HL-60/S4 treated with phorbol 12-myristate 13-acetate at 8.2 ng/mL for 4 days and 3 days (cell line): ENCODE data around the gene CERS5.

Source experiments
- in situ Hi-C: fragments of 300-500 bp; cut with MboI; formaldehyde crosslinking; loops from 2 replicates; pipeline ENCODE4 v1.15.0; 2022; ENCODE audit warnings: low sequenced_read_pairs

Gene CERS5, protein sequence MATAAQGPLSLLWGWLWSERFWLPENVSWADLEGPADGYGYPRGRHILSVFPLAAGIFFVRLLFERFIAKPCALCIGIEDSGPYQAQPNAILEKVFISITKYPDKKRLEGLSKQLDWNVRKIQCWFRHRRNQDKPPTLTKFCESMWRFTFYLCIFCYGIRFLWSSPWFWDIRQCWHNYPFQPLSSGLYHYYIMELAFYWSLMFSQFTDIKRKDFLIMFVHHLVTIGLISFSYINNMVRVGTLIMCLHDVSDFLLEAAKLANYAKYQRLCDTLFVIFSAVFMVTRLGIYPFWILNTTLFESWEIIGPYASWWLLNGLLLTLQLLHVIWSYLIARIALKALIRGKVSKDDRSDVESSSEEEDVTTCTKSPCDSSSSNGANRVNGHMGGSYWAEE

GRCh38 chr12:50167049-50167828, at the start of gene CERS5:
Gene CERS5 (minus strand): TSS chr12:50167369. CDS start chr12:50167297, 72 bp downstream.
- in situ Hi-C loops = no loop called here

GRCh38 chr12:50215033-50215432, 47.9 kb upstream of the CERS5 start:
- in situ Hi-C loops = no loop called here

- in situ Hi-C loops = no loop called here
These were observed 46.8 kb upstream of the CERS5 start for GRCh38 chr12:50214018-50214417.

- in situ Hi-C loops = no loop called here
These were observed 46.3 kb upstream of the CERS5 start for GRCh38 chr12:50213439-50213838.

- in situ Hi-C loops = no loop called here
These were observed 44.9 kb upstream of the CERS5 start for GRCh38 chr12:50212071-50212467.

DNA sequence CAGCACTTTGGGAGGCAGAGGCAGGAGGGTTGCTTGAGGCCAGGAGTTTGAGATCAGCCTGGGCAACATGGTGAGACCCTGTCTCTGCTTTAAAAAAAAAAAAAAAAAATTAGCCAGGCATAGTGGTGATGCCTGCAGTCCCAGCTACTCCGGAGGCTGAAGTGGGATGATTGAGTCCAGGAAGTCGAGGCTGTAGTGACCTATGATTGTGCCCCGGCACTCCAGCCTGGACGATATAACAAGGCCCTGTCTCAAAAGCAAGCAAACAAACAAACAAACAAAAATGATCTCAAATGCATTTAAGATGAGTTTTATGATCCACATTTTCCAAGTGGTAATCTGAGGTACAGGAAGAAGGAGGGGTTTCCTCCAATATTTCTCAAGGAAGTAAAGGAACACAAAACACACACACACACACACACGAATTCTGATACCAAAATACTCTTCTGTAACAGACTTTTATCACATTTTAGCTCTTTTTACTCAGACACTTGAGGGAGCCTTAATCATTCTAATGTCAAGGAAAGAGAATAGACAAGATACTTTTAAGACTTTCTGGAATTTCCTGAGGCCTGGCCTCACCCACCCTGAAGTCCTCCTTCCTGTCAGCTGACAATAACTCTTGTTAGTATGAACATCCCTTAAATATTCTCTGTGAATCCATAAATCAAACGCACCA, 44.4 kb upstream of the CERS5 start:
- in situ Hi-C loops = no loop called here

DNA sequence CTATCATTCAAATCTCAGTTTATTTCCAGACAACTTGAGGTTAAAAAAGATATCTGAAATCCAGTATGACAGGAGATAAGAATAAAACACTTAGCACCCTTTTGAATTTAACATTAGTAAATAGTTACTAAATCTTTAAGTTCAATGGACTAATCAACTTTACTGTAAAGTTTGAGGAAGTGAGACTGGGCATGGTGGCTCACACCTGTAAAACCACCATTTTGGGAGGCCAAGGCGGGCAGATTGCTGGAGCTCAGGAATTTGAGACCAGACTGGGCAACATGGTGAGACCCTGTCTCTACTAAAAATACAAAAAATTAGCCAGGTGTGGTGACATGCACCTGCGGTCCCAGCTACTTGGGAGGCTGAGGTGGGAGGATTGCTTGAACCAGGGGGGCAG, 40.3 kb upstream of the CERS5 start:
- in situ Hi-C loops = no loop called here

GRCh38 chr12:50205648-50206047, 38.5 kb upstream of the CERS5 start:
- in situ Hi-C loops = no loop called here

DNA sequence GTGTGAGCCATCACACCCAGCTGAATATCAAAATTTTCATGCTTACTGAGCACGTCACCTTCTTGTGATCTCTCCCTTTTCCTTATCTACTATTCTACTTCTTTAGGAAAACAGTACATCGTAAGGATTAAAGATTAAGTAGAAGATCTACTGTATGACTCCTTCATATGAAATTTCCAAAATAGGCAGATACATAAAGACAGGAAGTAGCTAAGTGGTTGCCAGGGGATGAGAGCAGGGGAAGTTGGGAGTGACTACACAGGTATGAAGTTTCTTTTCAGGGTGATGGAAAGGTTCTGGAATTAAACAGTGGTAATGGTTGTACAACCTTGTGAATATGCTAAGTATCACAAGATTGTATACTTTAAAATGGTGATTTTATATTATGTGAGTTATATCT, 36.5 kb upstream of the CERS5 start:
- in situ Hi-C loops = no loop called here

DNA sequence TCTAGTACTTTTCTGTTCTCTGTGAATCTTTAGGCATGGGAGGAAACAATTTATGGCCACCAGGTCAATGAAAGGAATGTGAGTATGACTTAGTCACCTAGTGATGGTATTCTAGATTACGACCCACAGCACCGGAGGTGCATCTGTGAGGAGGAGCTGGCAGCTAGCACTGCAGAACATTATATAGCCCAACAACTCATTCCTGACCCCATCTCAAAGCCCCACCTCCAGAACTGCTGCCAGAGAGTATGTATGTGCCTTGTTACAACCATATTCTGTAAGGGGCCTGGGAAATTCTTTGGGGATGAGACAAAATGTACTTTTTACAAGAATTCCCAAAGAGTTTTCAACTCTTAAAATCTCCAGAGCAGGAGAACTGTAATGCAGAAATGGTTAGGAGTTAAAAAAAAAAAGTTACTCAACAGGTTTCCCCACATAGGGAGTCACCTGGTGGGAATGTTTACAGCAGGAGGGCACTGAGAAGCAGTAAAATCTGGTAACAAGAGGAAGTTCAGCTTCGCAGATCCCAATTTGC, 34.9 kb upstream of the CERS5 start:
- in situ Hi-C loops = no loop called here

DNA sequence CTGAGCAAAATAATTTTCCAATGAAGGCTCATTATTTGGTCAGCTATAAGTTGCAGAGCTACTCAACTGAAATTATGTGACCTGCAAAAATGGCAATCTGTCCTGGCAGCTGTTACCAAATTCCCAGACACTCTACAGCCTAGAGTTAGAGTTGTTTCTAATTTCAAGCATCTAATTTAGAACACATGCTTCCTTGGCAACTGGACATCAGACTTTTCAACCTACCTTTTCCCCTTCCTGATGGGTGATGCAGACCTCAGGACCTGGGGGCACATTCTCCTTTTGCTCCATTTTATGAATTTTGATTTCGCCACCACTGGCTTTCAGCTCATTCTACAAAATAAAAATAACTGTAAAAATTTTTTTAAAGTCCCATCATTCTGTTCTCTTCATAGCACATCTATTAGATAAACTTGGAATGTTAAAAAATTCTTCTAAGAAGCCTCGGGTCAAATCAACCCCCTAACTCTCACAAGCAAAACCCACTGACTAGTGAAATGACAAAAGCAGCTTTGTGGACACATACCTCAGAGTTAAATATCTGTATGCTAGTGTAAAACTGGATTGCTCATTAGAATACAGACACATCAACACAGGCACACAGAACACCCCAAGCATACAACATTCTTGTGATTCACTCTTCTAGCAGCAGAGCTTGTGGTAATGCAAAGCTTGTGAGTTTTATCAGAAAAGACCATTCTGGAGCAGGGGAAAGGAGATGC, 33.5 kb upstream of the CERS5 start:
- in situ Hi-C loops = no loop called here

- in situ Hi-C loops = loop anchor here (25.0 kb wide), 1 partner anchor 237 kb away; the partner anchor contains the start of genes AQP2, AQP5 and AQP6
These were observed 31.7 kb upstream of the CERS5 start for GRCh38 chr12:50198829-50199228.

DNA sequence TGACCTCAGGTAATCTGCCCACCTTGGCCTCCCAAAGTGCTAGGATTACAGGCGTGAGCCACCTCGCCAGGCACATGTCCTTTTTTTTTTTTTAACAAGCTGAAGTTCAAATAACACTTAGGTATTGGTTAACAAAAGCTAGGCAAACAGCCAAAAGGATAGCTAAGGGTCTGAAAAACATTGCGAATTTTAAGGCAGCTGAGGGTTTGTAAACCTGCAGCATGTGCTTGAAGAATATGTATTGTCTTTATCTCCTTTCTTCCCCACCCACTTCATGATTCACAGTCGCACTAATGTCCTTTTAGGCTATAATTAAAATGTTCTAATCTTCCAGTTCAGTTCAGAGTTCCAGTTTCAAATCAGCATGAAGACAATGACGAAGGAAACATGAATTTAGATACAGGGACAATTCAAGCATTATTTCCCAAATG, 30.1 kb upstream of the CERS5 start:
- in situ Hi-C loops = loop anchor here (25.0 kb wide), 1 partner anchor 235 kb away; the partner anchor contains the start of genes AQP2, AQP5 and AQP6

DNA sequence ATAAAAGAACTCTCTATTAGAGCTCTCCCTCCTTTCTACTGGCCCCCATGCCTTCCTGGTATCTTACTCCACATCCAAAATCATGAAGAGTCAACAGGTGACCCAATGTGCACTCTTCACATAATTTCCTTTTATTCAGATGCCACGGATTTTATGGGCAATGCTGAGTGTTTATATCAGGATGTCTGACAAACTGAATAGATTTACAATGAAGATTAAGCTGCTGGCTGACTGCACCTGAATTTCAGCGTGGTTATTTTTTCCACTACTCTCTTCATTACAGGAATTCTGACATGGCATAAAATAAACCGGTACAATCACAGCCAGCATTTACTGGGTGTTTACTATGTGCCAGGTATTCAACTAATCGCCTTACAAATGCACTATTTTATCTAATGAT, 29.4 kb upstream of the CERS5 start:
- in situ Hi-C loops = loop anchor here (25.0 kb wide), 1 partner anchor 234 kb away; the partner anchor contains the start of genes AQP2, AQP5 and AQP6

GRCh38 chr12:50195832-50196231, 28.7 kb upstream of the CERS5 start:
- in situ Hi-C loops = loop anchor here (25.0 kb wide), 1 partner anchor 234 kb away; the partner anchor contains the start of genes AQP2, AQP5 and AQP6

DNA sequence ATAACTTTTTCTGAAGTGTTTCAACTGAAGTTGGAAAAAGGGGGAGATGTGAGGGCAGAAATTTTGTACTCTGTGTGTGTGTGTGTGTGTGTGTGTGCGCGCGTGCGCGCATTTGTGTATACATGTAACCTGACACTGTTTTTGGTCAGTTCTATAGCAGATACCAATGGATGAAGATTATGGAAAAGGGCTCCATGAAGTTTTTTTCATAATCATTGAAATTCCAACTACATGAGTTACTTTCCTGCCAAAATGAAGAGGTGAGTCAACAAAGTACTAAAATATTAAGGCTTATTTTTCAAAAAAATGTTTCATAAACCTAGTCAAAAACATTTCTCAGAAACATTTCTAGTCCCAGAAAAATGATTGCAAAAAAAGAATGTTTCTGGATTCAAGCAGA, 25.7 kb upstream of the CERS5 start:
- in situ Hi-C loops = loop anchor here (25.0 kb wide), 1 partner anchor 231 kb away; the partner anchor contains the start of genes AQP2, AQP5 and AQP6

- in situ Hi-C loops = loop anchor here (25.0 kb wide), 1 partner anchor 230 kb away; the partner anchor contains the start of genes AQP2, AQP5 and AQP6
These were observed 25.1 kb upstream of the CERS5 start for GRCh38 chr12:50192236-50192635.

DNA sequence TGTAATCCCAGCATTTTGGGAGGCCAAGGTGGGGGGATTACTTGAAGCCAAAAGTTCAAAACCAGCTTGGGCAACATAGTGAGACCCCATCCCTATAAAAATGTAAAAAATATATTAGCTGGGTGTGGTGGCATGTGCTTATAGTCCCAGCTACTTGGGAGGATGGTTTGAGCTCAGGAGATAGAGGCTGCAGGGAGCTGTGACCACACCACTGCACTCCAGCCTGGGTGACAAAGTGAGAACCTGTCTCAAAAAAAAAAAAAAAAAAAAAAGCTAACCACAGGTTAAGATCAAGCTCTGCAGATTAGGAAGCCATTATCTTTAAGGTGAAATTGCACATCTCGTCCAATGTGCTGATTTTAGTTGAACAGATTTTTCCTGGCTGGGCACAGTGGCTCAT, 23.7 kb upstream of the CERS5 start:
- in situ Hi-C loops = loop anchor here (25.0 kb wide), 1 partner anchor 229 kb away; the partner anchor contains the start of genes AQP2, AQP5 and AQP6

- in situ Hi-C loops = loop anchor here (25.0 kb wide), 1 partner anchor 227 kb away; the partner anchor contains the start of genes AQP2, AQP5 and AQP6
These were observed 21.9 kb upstream of the CERS5 start for GRCh38 chr12:50188875-50189575.
